Glomerular visceral epithelial cell (primary cell): ENCODE results near the gene TENT5C.

Source experiments
- DNase-seq: peaks from one replicate; pipeline ENCODE4 v3.0.0-alpha.2; 2016; ENCODE audit errors: extremely low spot score

TENT5C gene

GRCh38 chr1:117676615-117677130 is 70.8 kb downstream of the TENT5C start:
- DNase-seq: no peak
